HepG2 (cell line): ENCODE data around the gene PPP4R4. TPM values are rescaled to one million over a fixed set of nuclear protein-coding genes. Genes with fewer than 3 reads are reported as not detected.

ENCODE experiments used
- ATAC-seq: fragments of 200-7000 bp; cut with Tn5 transposase; 3 replicates; pipeline ENCODE4 v1.9.1; 2020; ENCODE audit warnings: mild to moderate bottlenecking, moderate library complexity
- BruUV-seq: library from RNA; stranded (reverse); fragments of 400-500 nt; replicated peaks from 2 replicates; lab custom pipeline; 2021; lab: Mats Ljungman, UMichigan
- CTCF ChIA-PET: fragments of 300-600 bp; formaldehyde crosslinking; extraction: SDS; loops from one replicate; lab custom pipeline; 2021; ENCODE audit warnings: low total read pairs, inconsistent platforms, low intra/inter-chr PET ratio; lab: Yijun Ruan, JAX
- POLR2A ChIA-PET: fragments of 350-600 bp; sonication (Branson Sonifier 250); formaldehyde crosslinking; loops from one replicate; lab custom pipeline; 2020; ENCODE audit warnings: antibody characterized with exemption, inconsistent platforms; lab: Yijun Ruan, JAX
- DNase-seq: peaks from one replicate; pipeline ENCODE4 v3.0.0-alpha.2; 2015; ENCODE audit warnings: low spot score
- FAIRE-seq: peaks from 3 replicates; lab custom pipeline; 2011; peaks lifted over from hg19 to GRCh38; lab: Jason Lieb, UNC
- H2AFZ ChIP-seq: one replicate; pipeline ENCODE4 v1.6.1; 2011; ENCODE audit warnings: low read length, inconsistent platforms
- H3K27ac ChIP-seq: fragments of 300-600 bp; 3 replicates; pipeline ENCODE4 v1.8.0; 2011; ENCODE audit warnings: mixed run types, mild to moderate bottlenecking, mixed read lengths, low read length, inconsistent platforms; ENCODE audit not compliant: insufficient read depth; ENCODE audit errors: extremely low read length
- H3K27me3 ChIP-seq, 2 experiments: fragments of 200-600 bp in 1 of 2; 2 replicates in 1 of 2; 3 replicates in 1 of 2; pipeline versions ENCODE4 v1.6.0 to v1.8.0; 2011; ENCODE audit warnings: low read length in 2 of 2, mild to moderate bottlenecking in 2 of 2, moderate library complexity in 2 of 2, inconsistent platforms in 1 of 2; ENCODE audit not compliant: insufficient read depth in 2 of 2, control insufficient read depth in 1 of 2
- H3K36me3 ChIP-seq, 2 experiments: fragments of 200-600 bp in 1 of 2; replicated peaks in 1 of 2; 2 replicates in 1 of 2; 3 replicates in 1 of 2; pipeline versions ENCODE4 v1.5.1 to v1.8.0; 2011; ENCODE audit warnings: low read length in 2 of 2, inconsistent platforms in 1 of 2; ENCODE audit not compliant: insufficient read depth in 2 of 2, control insufficient read depth in 1 of 2
- H3K4me1 ChIP-seq: 2 replicates; pipeline ENCODE4 v1.5.1; 2012; ENCODE audit warnings: low read length, inconsistent platforms; ENCODE audit not compliant: insufficient read depth
- H3K4me2 ChIP-seq: 2 replicates; pipeline ENCODE4 v1.6.0; 2011; ENCODE audit warnings: low read depth, low read length, inconsistent platforms
- H3K4me3 ChIP-seq, 3 experiments: fragments of 200-600 bp in 1 of 3; sonication (generic), shearing (Covaris generic) in 1 of 3; replicated peaks in 1 of 3; 2 replicates each; pipeline ENCODE4 v1.5.1; 2011 to 2016; ENCODE audit warnings: low read length in 3 of 3, inconsistent platforms in 2 of 3, low read depth in 2 of 3, mild to moderate bottlenecking in 2 of 3, control low read depth in 1 of 3, mixed read lengths in 1 of 3; ENCODE audit not compliant: insufficient read depth in 1 of 3
- H3K79me2 ChIP-seq: one replicate; pipeline ENCODE4 v1.6.1; 2011; ENCODE audit warnings: low read length, inconsistent platforms; ENCODE audit not compliant: insufficient read depth
- H3K9ac ChIP-seq: 2 replicates; pipeline ENCODE4 v1.6.0; 2011; ENCODE audit warnings: mild to moderate bottlenecking, low read depth, low read length, inconsistent platforms; ENCODE audit not compliant: insufficient read depth
- H3K9me3 ChIP-seq: 2 replicates; pipeline ENCODE4 v1.5.1; 2012; ENCODE audit warnings: mild to moderate bottlenecking, low read length
- H4K20me1 ChIP-seq: 2 replicates; pipeline ENCODE4 v1.6.0; 2011; ENCODE audit warnings: inconsistent platforms, mild to moderate bottlenecking, low read length, moderate library complexity; ENCODE audit not compliant: insufficient read depth
- ETV5 ChIP-seq: IDR thresholded peaks from 2 replicates; pipeline ENCODE4 v1.6.1; 2018; ENCODE audit warnings: missing biosample characterization, missing genetic modification reagents, inconsistent platforms, borderline replicate concordance
- NCOA1 ChIP-seq: sonication (generic); formaldehyde crosslinking; IDR thresholded peaks from 2 replicates; pipeline ENCODE4 v1.9.0; 2021; ENCODE audit warnings: missing genetic modification reagents
- RBFOX2 ChIP-seq: fragments of 200-400 bp; formaldehyde crosslinking; IDR thresholded peaks from 2 replicates; pipeline ENCODE4 v1.6.1; 2017; ENCODE audit warnings: low read depth, mild to moderate bottlenecking, low read length
- SIX4 ChIP-seq: sonication (generic); formaldehyde crosslinking; IDR thresholded peaks from 2 replicates; pipeline ENCODE4 v1.4.0; 2020; ENCODE audit warnings: missing genetic modification reagents
- ZFY ChIP-seq: sonication (generic); formaldehyde crosslinking; IDR thresholded peaks from 2 replicates; pipeline ENCODE4 v1.4.0; 2020; ENCODE audit warnings: missing genetic modification reagents
- ZNF253 ChIP-seq: sonication (generic); formaldehyde crosslinking; IDR thresholded peaks from 2 replicates; pipeline ENCODE4 v1.8.0; 2022; ENCODE audit warnings: mild to moderate bottlenecking, missing genetic modification reagents, borderline replicate concordance
- ZNF343 ChIP-seq: sonication (generic); formaldehyde crosslinking; IDR thresholded peaks from 2 replicates; pipeline ENCODE4 v1.4.0; 2020; ENCODE audit warnings: mild to moderate bottlenecking, missing genetic modification reagents
- ZNF552 ChIP-seq: sonication (generic); formaldehyde crosslinking; IDR thresholded peaks from 2 replicates; pipeline ENCODE4 v1.9.0; 2022; ENCODE audit warnings: missing genetic modification reagents, mild to moderate bottlenecking, borderline replicate concordance
- ZNF557 ChIP-seq: sonication (generic); formaldehyde crosslinking; IDR thresholded peaks from 2 replicates; pipeline ENCODE4 v1.4.0; 2020; ENCODE audit warnings: missing genetic modification reagents
- ZNF652 ChIP-seq: IDR thresholded peaks from 2 replicates; pipeline ENCODE4 v1.6.1; 2016; ENCODE audit warnings: low read depth, borderline replicate concordance
- ZSCAN12 ChIP-seq: sonication (generic); formaldehyde crosslinking; IDR thresholded peaks from 2 replicates; pipeline ENCODE4 v1.9.0; 2021; ENCODE audit warnings: mild to moderate bottlenecking, missing genetic modification reagents
- WGBS: methylation state at CpG from one replicate; pipeline ENCODE4 v1.1.6; 2017; ENCODE audit warnings: low lambda C conversion rate; 5-methylcytosine and 5-hydroxymethylcytosine counted together
- in situ Hi-C: cut with HindIII; loops from 2 replicates; pipeline ENCODE4 v1.10.0; 2017; ENCODE audit warnings: low pct_unique_long_range_greater_than_20kb; ENCODE audit not compliant: extremely low pct_ligation_motif_present
- intact Hi-C: fragments of 100-400 bp; cut with micrococcal nuclease; formaldehyde crosslinking; loops from one replicate; pipeline ENCODE4 v1.10.0; 2022; ENCODE audit not compliant: unreplicated experiment
- polyA plus RNA-seq, 8 experiments: library from polyadenylated mRNA; depleted of rRNA in 3 of 8; stranded (reverse) in 7 of 8; unstranded in 1 of 8; fragments of >200 nt; fragmentation: Illumina TruSeq in 4 of 8; extraction: Trizol in 4 of 8; gene quantifications; 2 replicates each; pipeline versions ENCODE4 v1.2.1 to v1.2.3, GENCODE V29; 2011 to 2016; ENCODE audit warnings: low read depth in 4 of 8, missing spikeins in 1 of 8, mixed read lengths in 1 of 8; ENCODE audit not compliant: insufficient read depth in 1 of 8
- total RNA-seq, 5 experiments: library from RNA; depleted of rRNA; stranded (reverse); fragments of >200 nt; fragmentation: Illumina TruSeq; extraction: Trizol; gene quantifications; 2 replicates each; pipeline ENCODE4 v1.2.3, GENCODE V29; 2016; ENCODE audit warnings: low read depth in 1 of 5
- TF ChIP-seq, protein P1 (sequence below): sonication (generic); formaldehyde crosslinking; IDR thresholded peaks from 2 replicates; pipeline ENCODE4 v1.5.0; 2020; ENCODE audit warnings: mild to moderate bottlenecking, missing genetic modification reagents
- TF ChIP-seq, protein P2 (sequence below): sonication (generic); formaldehyde crosslinking; IDR thresholded peaks from 2 replicates; pipeline ENCODE4 v1.5.1; 2020; ENCODE audit warnings: mild to moderate bottlenecking, missing genetic modification reagents
- TF ChIP-seq, protein P3 (sequence below): IDR thresholded peaks from 2 replicates; pipeline ENCODE4 v1.6.1; 2016

The PPP4R4 gene
- total and polyA plus RNA-seq, 2 of the 13 experiments (the other 11 are each of a cell fraction or from before 2014, with no cell fraction given) = 9.5 to 19.8 TPM

DNA sequence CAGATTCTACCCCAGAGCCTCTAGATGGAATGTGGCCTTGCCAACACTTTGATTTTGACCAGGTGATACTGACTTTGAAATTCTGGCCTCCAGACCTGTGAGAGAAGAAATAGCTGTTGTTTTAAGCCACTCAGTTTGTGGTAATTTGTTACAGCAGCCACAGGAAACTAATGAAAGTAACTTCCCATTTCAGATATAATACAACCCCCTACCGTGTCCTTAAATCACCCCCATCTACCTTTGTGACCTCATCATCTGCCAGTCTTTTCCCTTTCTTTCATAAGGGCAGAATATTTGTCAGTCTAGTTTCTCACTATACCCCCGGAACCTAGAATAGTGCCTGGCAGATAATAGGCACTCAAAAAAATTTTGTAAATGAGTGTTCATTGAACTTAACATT is 39.6 kb downstream of the PPP4R4 start:
- no peaks in the 10 kb centered on the region for H4K20me1 ChIP-seq
- in situ Hi-C loops = no loop called here
- no peak overlapping the region for H3K4me3 ChIP-seq
- intact Hi-C loops = no loop called here
- WGBS = 52% methylated on average over 2 of the region's 2 CpGs
- no peak overlapping the region for H3K27ac ChIP-seq
- ATAC-seq (no peak), FAIRE-seq (no peak), DNase-seq (no peak)
- H3K4me2 ChIP-seq = no peak overlapping the region
- no TSS peak for BruUV-seq
- no peak overlapping the region for H3K9ac ChIP-seq
- TF ChIP-seq, protein P1, sequence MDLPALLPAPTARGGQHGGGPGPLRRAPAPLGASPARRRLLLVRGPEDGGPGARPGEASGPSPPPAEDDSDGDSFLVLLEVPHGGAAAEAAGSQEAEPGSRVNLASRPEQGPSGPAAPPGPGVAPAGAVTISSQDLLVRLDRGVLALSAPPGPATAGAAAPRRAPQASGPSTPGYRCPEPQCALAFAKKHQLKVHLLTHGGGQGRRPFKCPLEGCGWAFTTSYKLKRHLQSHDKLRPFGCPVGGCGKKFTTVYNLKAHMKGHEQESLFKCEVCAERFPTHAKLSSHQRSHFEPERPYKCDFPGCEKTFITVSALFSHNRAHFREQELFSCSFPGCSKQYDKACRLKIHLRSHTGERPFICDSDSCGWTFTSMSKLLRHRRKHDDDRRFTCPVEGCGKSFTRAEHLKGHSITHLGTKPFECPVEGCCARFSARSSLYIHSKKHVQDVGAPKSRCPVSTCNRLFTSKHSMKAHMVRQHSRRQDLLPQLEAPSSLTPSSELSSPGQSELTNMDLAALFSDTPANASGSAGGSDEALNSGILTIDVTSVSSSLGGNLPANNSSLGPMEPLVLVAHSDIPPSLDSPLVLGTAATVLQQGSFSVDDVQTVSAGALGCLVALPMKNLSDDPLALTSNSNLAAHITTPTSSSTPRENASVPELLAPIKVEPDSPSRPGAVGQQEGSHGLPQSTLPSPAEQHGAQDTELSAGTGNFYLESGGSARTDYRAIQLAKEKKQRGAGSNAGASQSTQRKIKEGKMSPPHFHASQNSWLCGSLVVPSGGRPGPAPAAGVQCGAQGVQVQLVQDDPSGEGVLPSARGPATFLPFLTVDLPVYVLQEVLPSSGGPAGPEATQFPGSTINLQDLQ (CRISPR knock-in tag) = no peak
- TF ChIP-seq ZNF343 = no peak
- H3K27me3 ChIP-seq = no peaks in the 10 kb centered on the region
- ChIA-PET POLR2A (no interaction called here), CTCF (no interaction called here)
- peaks cover 8% of the 10 kb centered on the region for H3K9me3 ChIP-seq
- no peak overlapping the region for H2AFZ ChIP-seq
- H3K79me2 ChIP-seq = no peaks in the 10 kb centered on the region
- H3K36me3 ChIP-seq = no peaks in the 10 kb centered on the region; a peak in 1 of 5 replicates
- no peaks in the 10 kb centered on the region for H3K4me1 ChIP-seq

- no peak overlapping the region for H3K9ac ChIP-seq
- in situ Hi-C loops = no loop called here
- no TSS peak for BruUV-seq
- ATAC-seq (no peak), FAIRE-seq (no peak), DNase-seq (no peak)
- peaks cover 8% of the 10 kb centered on the region for H3K9me3 ChIP-seq
- no peak overlapping the region for H3K4me3 ChIP-seq
- no peak overlapping the region for H2AFZ ChIP-seq
- H3K79me2 ChIP-seq = no peaks in the 10 kb centered on the region
- ChIA-PET CTCF (no interaction called here), POLR2A (no interaction called here)
- no peaks in the 10 kb centered on the region for H3K4me1 ChIP-seq
- H3K27ac ChIP-seq = no peak overlapping the region
- intact Hi-C loops = no loop called here
- no peaks in the 10 kb centered on the region for H3K27me3 ChIP-seq
- no peaks in the 10 kb centered on the region; a peak in 1 of 5 replicates for H3K36me3 ChIP-seq
- no peak overlapping the region for H3K4me2 ChIP-seq
- 95% methylated on average over 2 of the region's 2 CpGs for WGBS
- H4K20me1 ChIP-seq = no peaks in the 10 kb centered on the region
- no peak for TF ChIP-seq ZFY (CRISPR knock-in tag)
- TF ChIP-seq SIX4 = no peak
- no peak for TF ChIP-seq RBFOX2
- TF ChIP-seq ZNF652 (CRISPR knock-in tag) = no peak
- no peak for TF ChIP-seq NCOA1 (CRISPR knock-in tag)
- TF ChIP-seq ZNF253 (CRISPR knock-in tag) = no peak
- no peak for TF ChIP-seq ZSCAN12 (CRISPR knock-in tag)
- no peak for TF ChIP-seq ZNF557 (CRISPR knock-in tag)
- TF ChIP-seq, protein P2, sequence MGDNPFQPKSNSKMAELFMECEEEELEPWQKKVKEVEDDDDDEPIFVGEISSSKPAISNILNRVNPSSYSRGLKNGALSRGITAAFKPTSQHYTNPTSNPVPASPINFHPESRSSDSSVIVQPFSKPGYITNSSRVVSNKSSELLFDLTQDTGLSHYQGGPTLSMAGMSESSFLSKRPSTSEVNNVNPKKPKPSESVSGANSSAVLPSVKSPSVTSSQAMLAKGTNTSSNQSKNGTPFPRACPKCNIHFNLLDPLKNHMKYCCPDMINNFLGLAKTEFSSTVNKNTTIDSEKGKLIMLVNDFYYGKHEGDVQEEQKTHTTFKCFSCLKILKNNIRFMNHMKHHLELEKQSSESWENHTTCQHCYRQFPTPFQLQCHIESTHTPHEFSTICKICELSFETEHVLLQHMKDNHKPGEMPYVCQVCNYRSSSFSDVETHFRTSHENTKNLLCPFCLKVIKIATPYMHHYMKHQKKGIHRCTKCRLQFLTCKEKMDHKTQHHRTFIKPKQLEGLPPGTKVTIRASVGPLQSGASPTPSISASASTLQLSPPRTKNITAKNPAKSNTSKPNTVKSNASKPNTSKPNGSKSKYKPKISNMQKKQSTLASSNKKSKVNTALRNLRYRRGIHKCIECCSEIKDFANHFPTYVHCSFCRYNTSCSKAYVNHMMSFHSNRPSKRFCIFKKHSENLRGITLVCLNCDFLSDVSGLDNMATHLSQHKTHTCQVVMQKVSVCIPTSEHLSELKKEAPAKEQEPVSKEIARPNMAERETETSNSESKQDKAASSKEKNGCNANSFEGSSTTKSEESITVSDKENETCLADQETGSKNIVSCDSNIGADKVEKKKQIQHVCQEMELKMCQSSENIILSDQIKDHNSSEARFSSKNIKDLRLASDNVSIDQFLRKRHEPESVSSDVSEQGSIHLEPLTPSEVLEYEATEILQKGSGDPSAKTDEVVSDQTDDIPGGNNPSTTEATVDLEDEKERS (CRISPR knock-in tag) = no peak
- TF ChIP-seq, protein P3, sequence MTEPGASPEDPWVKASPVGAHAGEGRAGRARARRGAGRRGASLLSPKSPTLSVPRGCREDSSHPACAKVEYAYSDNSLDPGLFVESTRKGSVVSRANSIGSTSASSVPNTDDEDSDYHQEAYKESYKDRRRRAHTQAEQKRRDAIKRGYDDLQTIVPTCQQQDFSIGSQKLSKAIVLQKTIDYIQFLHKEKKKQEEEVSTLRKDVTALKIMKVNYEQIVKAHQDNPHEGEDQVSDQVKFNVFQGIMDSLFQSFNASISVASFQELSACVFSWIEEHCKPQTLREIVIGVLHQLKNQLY (CRISPR knock-in tag) = no peak
- TF ChIP-seq ETV5 (CRISPR knock-in tag) = no peak
- TF ChIP-seq ZNF552 (CRISPR knock-in tag) = no peak
These were observed 43.0 kb downstream of the PPP4R4 start for GRCh38 chr14:94217116-94217515.
